Natural killer cell (primary cell): Measurements from ENCODE around the gene MED28. TPM values are rescaled to one million over a fixed set of nuclear protein-coding genes. Genes with fewer than 3 reads are reported as not detected.

ENCODE experiments used
- ATAC-seq, 3 donors: fragments of 150-1000 bp in 2 of 3; fragments of 200-7000 bp in 1 of 3; cut with Tn5 transposase; 1 replicate in 1 of 3; 2 replicates in 2 of 3; pipeline ENCODE4 v1.10.0; 2021; ENCODE audit warnings: mild to moderate bottlenecking in 2 of 3, moderate library complexity in 2 of 3
- DNase-seq, 2 donors: peaks; one replicate each; pipeline versions ENCODE4 v3.0.0 to v3.0.0-alpha.2; 2013 to 2021; ENCODE audit warnings: mixed read lengths in 1 of 2
- H3K27ac ChIP-seq: one replicate; pipeline ENCODE4 v1.5.1; 2013; ENCODE audit warnings: mild to moderate bottlenecking, low read length
- H3K27me3 ChIP-seq: one replicate; pipeline ENCODE4 v1.6.1; 2013; ENCODE audit warnings: low read length; ENCODE audit not compliant: control insufficient read depth, insufficient read depth
- H3K36me3 ChIP-seq: one replicate; pipeline ENCODE4 v1.6.1; 2013; ENCODE audit warnings: low read length; ENCODE audit not compliant: control insufficient read depth, insufficient read depth
- H3K4me1 ChIP-seq: one replicate; pipeline ENCODE4 v1.6.1; 2013; ENCODE audit warnings: low read length; ENCODE audit not compliant: control insufficient read depth, insufficient read depth
- H3K4me3 ChIP-seq: one replicate; pipeline ENCODE4 v1.5.1; 2013; ENCODE audit warnings: low read length
- H3K9me3 ChIP-seq: one replicate; pipeline ENCODE4 v1.6.1; 2013; ENCODE audit warnings: low read length; ENCODE audit not compliant: control insufficient read depth, insufficient read depth
- H3K27ac Mint-ChIP-seq, 2 donors: one replicate each; pipeline ENCODE4 v1.8.0; 2022; ENCODE audit warnings: mild to moderate bottlenecking in 2 of 2, mixed read lengths in 2 of 2, moderate library complexity in 1 of 2
- H3K27me3 Mint-ChIP-seq, 2 donors: one replicate each; pipeline ENCODE4 v1.8.0; 2022; ENCODE audit warnings: low read depth in 2 of 2, mixed read lengths in 2 of 2
- H3K36me3 Mint-ChIP-seq: one replicate; pipeline ENCODE4 v1.8.0; 2022; ENCODE audit warnings: mixed read lengths
- H3K4me1 Mint-ChIP-seq, 2 donors: one replicate each; pipeline ENCODE4 v1.8.0; 2022; ENCODE audit warnings: mixed read lengths in 2 of 2
- H3K4me3 Mint-ChIP-seq: one replicate; pipeline ENCODE4 v1.8.0; 2022; ENCODE audit warnings: mild to moderate bottlenecking, moderate library complexity, mixed read lengths
- H3K9me3 Mint-ChIP-seq, 2 donors: one replicate each; pipeline ENCODE4 v1.8.0; 2022; ENCODE audit warnings: mixed read lengths in 2 of 2
- WGBS: methylation state at CpG from one replicate; pipeline ENCODE4 v1.1.7; 2013; ENCODE audit warnings: missing lambda C conversion rate; ENCODE audit not compliant: insufficient coverage; 5-methylcytosine and 5-hydroxymethylcytosine counted together
- intact Hi-C: fragments of 100-400 bp; cut with micrococcal nuclease; formaldehyde crosslinking; loops from one replicate; pipeline ENCODE4 v1.14.2; 2022
- total RNA-seq, 4 donors: library from RNA; stranded (reverse); fragments of 120-200 nt in 1 of 4; gene quantifications; one replicate each; pipeline versions ENCODE4 v1.2.3 to v1.2.4, GENCODE V29; 2013 to 2022
- TF ChIP-seq, protein P1 (sequence below): fragments of 200-600 bp; IDR thresholded peaks from one replicate; pipeline ENCODE4 v1.8.0; 2022; ENCODE audit warnings: antibody characterized with exemption

Gene MED28
- total RNA-seq, 3 donors from 2014 or later (not counting 1 experiment from before 2014, with no cell fraction given), result 44.8 to 63.3 (median 51.1) TPM

DNA sequence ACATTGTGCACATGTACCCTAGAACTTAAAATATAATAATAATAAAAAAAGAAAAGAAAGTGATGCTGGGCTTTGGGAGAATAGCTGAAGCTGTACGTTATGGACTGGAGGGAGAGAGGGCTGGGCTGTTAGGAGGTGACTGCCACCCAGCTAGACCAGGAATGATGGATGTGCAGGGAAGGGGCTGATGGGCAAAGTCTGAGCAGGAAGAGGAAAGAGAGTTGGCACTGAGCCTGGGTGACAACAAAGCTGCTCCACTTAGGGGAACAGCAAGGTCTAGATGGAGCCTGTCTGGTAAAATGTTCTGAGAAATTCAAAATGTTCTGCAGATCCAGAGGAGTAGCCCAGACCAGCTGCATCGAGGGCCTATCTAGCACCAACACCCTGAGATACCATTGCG is 32.3 kb downstream of the MED28 start:
- TF ChIP-seq, protein P1, sequence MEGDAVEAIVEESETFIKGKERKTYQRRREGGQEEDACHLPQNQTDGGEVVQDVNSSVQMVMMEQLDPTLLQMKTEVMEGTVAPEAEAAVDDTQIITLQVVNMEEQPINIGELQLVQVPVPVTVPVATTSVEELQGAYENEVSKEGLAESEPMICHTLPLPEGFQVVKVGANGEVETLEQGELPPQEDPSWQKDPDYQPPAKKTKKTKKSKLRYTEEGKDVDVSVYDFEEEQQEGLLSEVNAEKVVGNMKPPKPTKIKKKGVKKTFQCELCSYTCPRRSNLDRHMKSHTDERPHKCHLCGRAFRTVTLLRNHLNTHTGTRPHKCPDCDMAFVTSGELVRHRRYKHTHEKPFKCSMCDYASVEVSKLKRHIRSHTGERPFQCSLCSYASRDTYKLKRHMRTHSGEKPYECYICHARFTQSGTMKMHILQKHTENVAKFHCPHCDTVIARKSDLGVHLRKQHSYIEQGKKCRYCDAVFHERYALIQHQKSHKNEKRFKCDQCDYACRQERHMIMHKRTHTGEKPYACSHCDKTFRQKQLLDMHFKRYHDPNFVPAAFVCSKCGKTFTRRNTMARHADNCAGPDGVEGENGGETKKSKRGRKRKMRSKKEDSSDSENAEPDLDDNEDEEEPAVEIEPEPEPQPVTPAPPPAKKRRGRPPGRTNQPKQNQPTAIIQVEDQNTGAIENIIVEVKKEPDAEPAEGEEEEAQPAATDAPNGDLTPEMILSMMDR, result no peak
- intact Hi-C loops, result no loop called here

DNA sequence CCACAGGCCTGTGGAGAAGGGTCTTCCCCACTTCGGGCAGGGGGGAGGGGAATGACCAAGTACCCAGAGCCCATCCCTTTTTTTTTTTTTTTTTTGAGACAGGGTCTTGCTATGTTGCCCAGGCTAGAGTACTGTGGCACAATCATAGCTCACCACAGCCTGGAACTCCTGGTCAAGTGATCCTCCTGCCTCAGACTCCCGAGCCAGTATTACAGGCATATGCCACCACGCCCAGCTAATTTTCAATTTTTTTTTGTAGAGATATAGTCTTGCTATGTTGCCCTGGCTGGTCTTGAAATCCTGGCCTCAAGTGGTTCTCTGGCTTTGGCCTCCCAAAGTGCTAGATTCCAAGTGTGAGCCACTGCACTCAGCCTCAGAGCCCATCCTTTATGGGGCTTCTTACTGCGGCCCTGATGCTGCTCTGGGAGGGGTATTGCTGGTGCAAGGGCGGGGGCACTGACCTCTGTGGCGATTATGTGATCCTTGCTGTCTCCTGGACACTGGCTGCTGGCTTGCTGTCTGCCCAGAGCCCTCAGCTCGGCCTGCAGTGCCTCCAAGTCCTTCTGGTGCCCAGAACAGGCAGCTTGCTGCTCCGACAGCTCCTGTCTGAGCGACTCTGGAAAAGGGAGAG is 32.9 kb downstream of the MED28 start:
- Mint-ChIP-seq H3K27ac (no peak overlapping the region), H3K27me3 (peaks cover 0 to 5% of the 10 kb centered on the region in 2 donors), H3K9me3 (no peaks in the 10 kb centered on the region), H3K4me1 (no peaks in the 10 kb centered on the region), H3K4me3 (no peak overlapping the region), H3K36me3 (no peaks in the 10 kb centered on the region)
- no peak for ATAC-seq
- H3K36me3 ChIP-seq, result no peaks in the 10 kb centered on the region
- H3K27ac ChIP-seq, result no peak overlapping the region
- intact Hi-C loops, result no loop called here
- no peaks in the 10 kb centered on the region for H3K4me1 ChIP-seq
- WGBS, result 90% methylated on average over 9 of the region's 9 CpGs
- DNase-seq, result no peak
- TF ChIP-seq, protein P1, result no peak
- H3K9me3 ChIP-seq, result peaks cover 2% of the 10 kb centered on the region
- no peaks in the 10 kb centered on the region for H3K27me3 ChIP-seq
- H3K4me3 ChIP-seq, result no peak overlapping the region

More for the DNA sequence above, 32.3 kb downstream of the MED28 start:
- H3K36me3 Mint-ChIP-seq, result no peaks in the 10 kb centered on the region
- H3K27ac Mint-ChIP-seq, result no peak overlapping the region
- DNase-seq (no peak), ATAC-seq (no peak)
- H3K27ac ChIP-seq, result no peak overlapping the region
- 67% methylated on average over 3 of the region's 3 CpGs for WGBS
- H3K9me3 Mint-ChIP-seq, result no peaks in the 10 kb centered on the region
- H3K9me3 ChIP-seq, result peaks cover 2% of the 10 kb centered on the region
- H3K27me3 Mint-ChIP-seq, result peaks cover 0 to 5% of the 10 kb centered on the region in 2 donors
- no peaks in the 10 kb centered on the region for H3K36me3 ChIP-seq
- H3K4me3 ChIP-seq, result no peak overlapping the region
- H3K4me1 ChIP-seq, result no peaks in the 10 kb centered on the region
- no peaks in the 10 kb centered on the region for H3K27me3 ChIP-seq
- H3K4me3 Mint-ChIP-seq, result no peak overlapping the region
- no peaks in the 10 kb centered on the region for H3K4me1 Mint-ChIP-seq

GRCh38 chr4:17647927-17648326 is 33.5 kb downstream of the MED28 start:
- H3K27me3 Mint-ChIP-seq, result peaks cover 0 to 5% of the 10 kb centered on the region in 2 donors
- 74% methylated on average over 5 of the region's 5 CpGs for WGBS
- Histone ChIP-seq H3K36me3 (no peaks in the 10 kb centered on the region), H3K4me1 (no peaks in the 10 kb centered on the region), H3K27ac (no peak overlapping the region), H3K4me3 (no peak overlapping the region), H3K9me3 (peaks cover 2% of the 10 kb centered on the region), H3K27me3 (no peaks in the 10 kb centered on the region)
- DNase-seq (no peak), ATAC-seq (no peak)
- no peaks in the 10 kb centered on the region for H3K4me1 Mint-ChIP-seq
- no peaks in the 10 kb centered on the region for H3K9me3 Mint-ChIP-seq
- no peak overlapping the region for H3K27ac Mint-ChIP-seq
- H3K36me3 Mint-ChIP-seq, result no peaks in the 10 kb centered on the region
- intact Hi-C loops, result no loop called here
- TF ChIP-seq, protein P1, result no peak
- no peak overlapping the region for H3K4me3 Mint-ChIP-seq

DNA sequence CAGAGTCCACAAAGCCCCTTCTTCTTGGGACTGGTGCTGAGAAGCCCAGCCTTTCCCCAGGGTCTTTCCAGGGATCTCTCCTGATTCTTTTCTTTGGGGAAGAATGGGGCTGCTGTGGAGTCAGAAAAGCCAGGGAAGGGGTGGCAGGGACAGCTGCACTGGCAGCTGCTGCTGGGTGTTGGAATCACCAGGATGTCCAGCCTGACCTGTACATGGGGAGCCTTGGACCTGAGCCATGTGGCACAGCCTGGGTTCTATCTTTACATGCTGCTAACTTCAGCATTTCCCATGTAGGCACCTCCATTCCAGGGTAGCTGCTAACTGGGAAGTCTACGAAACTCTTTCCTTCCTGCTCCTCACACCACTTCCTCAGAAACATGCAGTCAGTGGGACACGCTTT is 36.0 kb downstream of the MED28 start:
- WGBS, result 87% methylated on average over 1 of the region's 2 CpGs
- no peaks in the 10 kb centered on the region for H3K27me3 ChIP-seq
- no peaks in the 10 kb centered on the region for H3K9me3 Mint-ChIP-seq
- peaks cover 0 to 5% of the 10 kb centered on the region in 2 donors for H3K27me3 Mint-ChIP-seq
- ATAC-seq (no peak), DNase-seq (no peak)
- H3K36me3 ChIP-seq, result no peaks in the 10 kb centered on the region
- H3K36me3 Mint-ChIP-seq, result no peaks in the 10 kb centered on the region
- no peak overlapping the region for H3K4me3 Mint-ChIP-seq
- peaks cover 2% of the 10 kb centered on the region for H3K9me3 ChIP-seq
- no peaks in the 10 kb centered on the region for H3K4me1 Mint-ChIP-seq
- intact Hi-C loops, result no loop called here
- H3K4me1 ChIP-seq, result no peaks in the 10 kb centered on the region
- no peak overlapping the region for H3K27ac ChIP-seq
- TF ChIP-seq, protein P1, result no peak
- no peak overlapping the region for H3K27ac Mint-ChIP-seq
- no peak overlapping the region for H3K4me3 ChIP-seq
